Kidney capillary endothelial cell (primary cell): ENCODE results near the gene PCDHGB7.
"Not testable (repeated sequence)": the region's sequence is repeated elsewhere in the genome, so short reads cannot be mapped to it uniquely, and the experiment has no call there.

Experiments
- DNase-seq: peaks from one replicate; pipeline ENCODE4 v3.0.0-alpha.2; 2018; ENCODE audit warnings: low spot score

PCDHGB7 gene

GRCh38 chr5:141430332-141431113, 13.0 kb downstream of the PCDHGB7 start, which contains the start of gene PCDHGA12:
TSS of gene PCDHGA12 (plus strand) at chr5:141430507. CDS start at chr5:141430760, 253 bp downstream.
- DNase-seq, result peak; percentile 83

- DNase-seq, result peak; percentile 42
Observed at GRCh38 chr5:141431286-141431685, 13.8 kb downstream of the PCDHGB7 start.

- DNase-seq, result not testable (repeated sequence)
Observed at GRCh38 chr5:141432308-141432707, 14.8 kb downstream of the PCDHGB7 start.

GRCh38 chr5:141432726-141433125, 15.2 kb downstream of the PCDHGB7 start:
- DNase-seq, result not testable (repeated sequence)

GRCh38 chr5:141434006-141434405, 16.5 kb downstream of the PCDHGB7 start:
- no peak for DNase-seq

- DNase-seq, result no peak
Observed at GRCh38 chr5:141437221-141437620, 19.7 kb downstream of the PCDHGB7 start.

GRCh38 chr5:141439411-141440141, 22.1 kb downstream of the PCDHGB7 start:
- no peak for DNase-seq

- DNase-seq, result no peak
Observed at GRCh38 chr5:141440341-141440740, 22.9 kb downstream of the PCDHGB7 start.

- no peak for DNase-seq
Observed at GRCh38 chr5:141441571-141442170, 24.2 kb downstream of the PCDHGB7 start.

GRCh38 chr5:141465351-141465750, 47.9 kb downstream of the PCDHGB7 start:
- DNase-seq, result no peak
